ENCODE measurements around the gene FARS2. TPM values are rescaled to one million over a fixed set of nuclear protein-coding genes. Genes with fewer than 3 reads are reported as not detected.
A peak's percentile ranks its signal among the peaks of the same experiment; 100 is the strongest.

The FARS2 gene
- total RNA-seq, 2 donors from 2014 or later = 15.4 to 15.7 TPM

DNA sequence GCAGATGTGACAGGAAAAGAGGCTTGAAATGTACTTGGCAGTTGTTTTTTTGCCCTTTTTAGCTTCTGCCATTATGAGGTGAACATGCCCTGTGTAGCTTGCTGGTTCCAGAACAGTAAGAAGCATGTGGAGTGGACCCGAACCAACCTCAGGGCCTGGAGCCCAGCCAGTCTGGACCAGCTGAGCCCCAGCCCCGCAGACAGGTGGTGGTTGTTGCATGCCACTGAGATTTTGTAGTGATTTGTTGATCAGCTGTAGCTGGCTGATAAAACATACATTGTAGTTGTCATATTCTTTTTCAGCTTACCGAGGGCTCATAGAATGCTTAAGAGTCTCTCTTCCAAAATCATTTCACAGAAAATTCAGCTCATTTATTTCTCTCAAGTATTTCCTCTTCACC, 182.2 kb downstream of the FARS2 start:
- intact Hi-C loops (cut with DNase I, micrococcal nuclease) = no loop called here
- no peak for DNase-seq
- no peak for ATAC-seq

DNA sequence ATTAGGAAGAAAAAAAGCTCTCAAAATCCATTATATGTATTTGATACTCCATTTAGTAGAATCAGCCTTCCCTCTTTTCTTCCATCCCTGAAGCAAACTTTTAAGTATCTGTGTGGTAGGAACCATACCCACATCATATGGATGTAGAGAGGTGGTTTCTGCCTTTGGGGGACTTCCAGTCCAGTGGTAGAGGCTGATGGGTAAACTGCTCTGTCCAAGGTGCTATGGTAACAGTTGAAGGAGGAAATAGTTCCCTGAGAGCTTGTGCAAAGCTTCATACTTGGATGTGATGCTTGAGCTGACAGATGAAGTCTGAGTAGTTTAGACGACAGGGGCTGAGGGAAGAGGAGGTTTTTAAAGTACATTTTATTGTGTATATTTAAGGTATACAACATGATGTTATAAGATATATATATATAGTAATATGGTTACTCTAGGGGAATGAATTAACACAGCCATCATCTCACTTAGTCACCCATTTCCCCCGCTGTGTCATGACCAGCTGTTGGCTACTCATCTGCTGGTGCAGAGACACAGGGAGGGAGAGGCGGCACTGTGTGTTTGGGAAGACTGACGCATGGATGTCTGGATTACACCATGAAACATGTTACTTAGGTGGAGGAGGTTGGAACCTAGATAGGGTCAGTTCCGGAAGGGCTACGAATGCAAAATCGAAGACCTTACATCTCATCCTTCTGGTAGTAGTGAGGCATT, 185.2 kb downstream of the FARS2 start:
- no peak for ATAC-seq
- intact Hi-C loops (cut with DNase I, micrococcal nuclease) = no loop called here

DNA sequence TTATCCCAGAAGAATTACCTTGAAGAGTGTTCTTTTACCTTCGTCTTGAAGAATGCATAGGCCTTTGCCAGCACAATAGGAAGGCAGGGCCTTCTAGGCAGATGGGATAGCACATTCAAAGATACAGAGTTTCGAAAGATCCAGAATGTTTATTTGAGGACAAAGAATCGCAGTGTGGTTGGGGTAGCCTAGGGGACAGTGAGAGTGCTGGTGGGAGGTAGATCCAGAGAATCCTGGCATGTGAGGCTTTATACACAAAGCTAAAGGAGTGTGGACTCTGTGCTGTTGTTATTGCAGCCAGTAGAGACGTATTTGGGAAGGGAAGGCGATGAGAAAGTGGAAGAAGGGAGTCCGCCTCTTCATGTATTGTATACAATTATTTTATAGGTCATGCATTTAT, 186.6 kb downstream of the FARS2 start:
- DNase-seq = no peak
- intact Hi-C loops (cut with DNase I, micrococcal nuclease) = no loop called here
- no peak for ATAC-seq

More for the DNA sequence above, 185.2 kb downstream of the FARS2 start:
- DNase-seq = no peak

DNA sequence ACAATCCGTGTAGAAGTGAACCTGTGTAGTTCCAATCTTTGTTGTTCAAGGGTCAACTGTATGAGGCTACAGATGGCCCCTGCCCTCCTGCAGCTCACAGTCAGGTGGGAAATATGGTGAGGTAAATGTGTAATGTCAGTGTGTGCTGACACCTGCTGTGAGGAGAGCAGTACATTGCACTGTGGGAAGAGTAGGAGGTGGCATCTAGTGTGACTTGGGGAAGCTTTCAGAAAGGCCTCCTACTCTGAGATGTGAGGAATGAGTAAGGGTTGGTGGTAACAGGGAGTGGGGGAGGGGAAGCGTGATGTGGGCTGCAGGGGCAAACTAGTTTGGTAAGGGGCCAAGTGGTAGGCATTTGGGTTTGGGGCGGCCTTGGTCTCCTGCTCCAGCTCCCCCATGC, 188.8 kb downstream of the FARS2 start:
- intact Hi-C loops (cut with DNase I, micrococcal nuclease) = no loop called here
- DNase-seq (no peak), ATAC-seq (no peak)

DNA sequence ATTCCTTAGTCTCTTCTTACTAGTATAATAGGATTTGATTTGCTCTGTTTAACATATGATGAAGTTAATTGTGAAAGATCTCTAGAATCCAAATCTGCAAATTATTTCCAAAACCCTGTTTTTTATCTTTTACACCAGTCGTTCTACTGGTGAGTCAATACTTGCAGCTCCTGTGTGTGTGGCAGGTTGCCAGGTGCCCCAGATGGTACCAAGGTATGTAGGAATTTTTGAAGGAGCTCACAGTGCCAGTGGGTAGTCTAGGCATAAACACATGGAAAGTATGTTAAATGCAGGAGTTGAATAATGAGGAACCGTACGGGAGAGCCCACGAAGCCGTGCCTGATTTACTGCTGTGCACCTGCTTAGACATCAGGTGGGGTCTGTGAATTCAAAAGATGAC, 192.2 kb downstream of the FARS2 start:
- intact Hi-C loops (cut with DNase I, micrococcal nuclease) = no loop called here
- ATAC-seq (no peak), DNase-seq (no peak)

DNA sequence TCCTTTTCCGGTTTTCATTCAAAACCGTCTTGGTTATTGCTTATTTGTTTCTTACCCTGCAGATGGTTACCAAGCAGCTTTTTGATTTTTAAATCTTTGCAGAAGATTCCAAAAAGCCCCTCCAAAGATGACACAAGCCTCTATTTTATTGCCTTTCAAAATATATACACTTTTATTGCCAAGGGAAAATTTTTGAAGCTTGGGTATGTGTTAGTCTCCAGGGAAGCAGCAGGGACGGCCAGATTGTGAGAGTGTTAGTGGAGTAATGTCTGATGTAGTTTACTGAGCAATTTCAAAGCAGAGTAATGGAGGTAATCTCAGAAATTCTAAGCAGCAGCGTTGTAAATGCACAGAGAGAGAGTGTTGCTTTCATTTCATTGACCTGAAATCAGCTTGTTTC, 193.8 kb downstream of the FARS2 start:
- intact Hi-C loops (cut with DNase I, micrococcal nuclease) = no loop called here
- DNase-seq (no peak), ATAC-seq (no peak)

DNA sequence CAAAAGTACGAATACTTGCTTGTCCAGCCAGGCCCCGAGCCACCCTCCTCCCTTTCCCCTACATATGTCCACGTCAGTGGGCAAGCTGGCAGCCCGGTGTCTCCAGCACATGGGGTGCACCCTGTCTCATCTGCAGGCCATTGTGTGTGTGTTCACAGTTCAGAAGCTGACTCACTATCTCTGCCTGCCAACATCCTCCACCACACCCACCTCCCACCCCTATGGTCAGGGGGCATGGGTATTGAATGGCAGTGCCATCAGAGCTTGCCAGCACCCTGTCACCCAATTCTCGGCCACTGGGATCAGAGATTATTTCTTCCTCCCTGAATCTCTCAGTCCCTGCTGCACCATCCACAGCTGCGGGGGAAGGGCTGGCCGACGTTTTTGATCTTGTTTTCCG, 195.7 kb downstream of the FARS2 start:
- ATAC-seq (peak; percentile 49), DNase-seq (no peak)
- intact Hi-C loops (cut with DNase I, micrococcal nuclease) = no loop called here

DNA sequence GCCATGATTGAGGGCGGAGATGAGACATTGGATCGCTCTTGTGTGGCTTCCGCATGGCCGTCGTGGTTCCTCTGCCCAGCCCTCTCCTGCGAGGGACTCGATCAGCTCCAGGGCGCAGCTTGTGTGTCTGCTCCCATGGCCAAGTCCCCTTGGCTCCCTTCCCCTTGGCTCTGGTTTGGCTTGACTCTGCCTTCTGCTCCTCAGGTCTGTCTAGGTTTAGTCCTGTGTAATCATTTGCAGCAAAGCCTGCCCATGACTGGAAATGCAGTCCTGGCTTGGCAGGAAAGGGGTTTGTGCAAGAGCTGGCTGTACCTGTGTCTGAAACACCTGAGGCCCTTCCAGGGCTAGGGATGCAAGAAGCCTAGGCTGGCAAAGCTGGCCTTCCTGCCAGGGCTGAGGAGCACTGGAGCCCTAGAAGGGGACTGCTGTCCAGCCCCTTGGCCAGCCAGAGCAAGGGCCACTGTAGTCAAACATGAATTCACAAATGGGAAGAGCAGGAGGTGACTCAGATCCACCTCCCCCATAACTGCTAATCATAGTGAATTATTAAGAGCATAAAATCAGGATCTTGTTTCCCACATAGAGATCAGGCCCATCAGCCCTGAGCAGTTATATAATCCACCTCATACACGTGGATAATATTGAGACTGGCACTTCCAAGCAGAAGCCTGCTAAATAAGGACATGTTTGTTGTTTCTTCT, 196.8 kb downstream of the FARS2 start:
- peak; percentile 33 for DNase-seq
- intact Hi-C loops (cut with DNase I, micrococcal nuclease) = no loop called here
- ATAC-seq = peak; percentile 93

DNA sequence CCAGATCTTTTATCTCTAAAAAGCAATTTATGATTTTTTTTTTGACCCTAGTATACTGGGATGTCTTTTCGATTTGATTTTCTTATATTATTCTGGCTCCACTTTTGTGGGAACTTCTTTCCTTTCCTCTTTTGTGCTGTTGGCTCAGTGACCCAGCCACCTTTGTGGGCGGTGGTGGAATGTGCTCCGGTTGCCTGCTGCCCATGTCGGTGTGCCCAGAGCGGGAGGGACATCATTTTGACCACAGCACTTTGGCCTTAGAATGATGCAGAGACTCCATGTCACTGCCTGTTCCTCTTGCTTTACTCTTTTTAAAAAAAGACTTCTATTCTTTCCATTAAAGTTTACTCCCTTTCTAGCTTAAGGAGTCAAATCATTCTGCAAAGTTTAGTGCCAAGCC, 198.0 kb downstream of the FARS2 start:
- intact Hi-C loops (cut with DNase I, micrococcal nuclease) = no loop called here
- ATAC-seq (no peak), DNase-seq (no peak)

DNA sequence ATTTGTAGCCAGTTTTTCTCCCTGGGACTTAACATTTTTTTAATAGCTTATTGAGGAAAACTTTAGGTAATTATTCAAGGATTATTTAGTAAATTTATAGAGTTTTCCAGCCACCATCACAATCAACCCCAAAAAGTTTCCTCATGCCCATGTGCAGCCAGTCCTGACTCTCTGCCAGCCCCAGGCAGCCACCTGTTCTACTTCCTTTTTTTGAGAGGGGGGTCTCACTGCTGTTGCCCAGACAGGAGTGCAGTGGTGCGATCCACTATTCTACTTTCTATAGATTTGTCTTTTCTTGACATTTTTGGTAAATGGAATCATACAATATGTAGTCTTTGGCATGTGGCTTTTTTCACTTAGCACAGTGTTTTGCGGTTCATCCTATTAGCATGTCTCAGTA, 200.1 kb downstream of the FARS2 start:
- intact Hi-C loops (cut with DNase I, micrococcal nuclease) = no loop called here
- DNase-seq (no peak), ATAC-seq (no peak)

DNA sequence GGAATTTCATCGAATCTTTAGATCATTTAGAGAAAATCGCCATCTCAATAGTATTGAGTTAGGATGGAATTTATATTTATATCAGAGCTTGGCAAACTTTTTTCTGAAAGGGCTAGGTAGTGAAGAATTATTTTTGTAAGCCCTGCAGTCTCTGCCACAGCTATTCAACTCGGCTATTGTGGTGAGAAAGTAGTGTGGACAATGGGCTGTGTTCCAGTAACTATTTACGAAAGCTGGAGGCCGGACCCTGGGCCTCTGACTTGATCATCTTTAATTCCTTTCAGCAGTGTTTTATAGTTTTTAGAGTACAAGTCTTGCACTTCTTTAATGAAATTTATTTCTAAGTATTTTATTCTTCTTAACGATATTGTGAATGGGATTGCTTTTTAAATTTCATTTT, 201.5 kb downstream of the FARS2 start:
- ATAC-seq = no peak
- intact Hi-C loops (cut with DNase I, micrococcal nuclease) = no loop called here
- DNase-seq = no peak

DNA sequence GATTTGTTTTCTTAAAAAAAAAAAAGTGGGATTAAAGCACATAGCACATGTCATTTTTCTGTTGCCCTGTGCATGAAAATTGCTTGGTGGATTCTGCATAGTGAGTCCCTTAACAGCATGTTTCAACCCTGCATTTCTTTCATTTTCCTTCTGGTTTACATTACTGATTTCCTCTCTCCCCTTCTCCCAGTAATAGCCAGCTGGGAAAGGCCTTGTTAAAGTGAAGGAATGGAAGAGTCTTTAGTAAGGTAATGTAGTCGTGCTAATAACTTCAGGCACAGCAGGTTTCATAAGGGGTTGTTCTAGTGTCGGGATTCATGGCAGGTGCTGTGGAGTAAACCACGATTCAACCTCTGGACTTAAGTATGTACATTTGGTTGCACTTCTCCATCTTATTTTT, 202.4 kb downstream of the FARS2 start:
- intact Hi-C loops (cut with DNase I, micrococcal nuclease) = no loop called here
- DNase-seq (no peak), ATAC-seq (no peak)

DNA sequence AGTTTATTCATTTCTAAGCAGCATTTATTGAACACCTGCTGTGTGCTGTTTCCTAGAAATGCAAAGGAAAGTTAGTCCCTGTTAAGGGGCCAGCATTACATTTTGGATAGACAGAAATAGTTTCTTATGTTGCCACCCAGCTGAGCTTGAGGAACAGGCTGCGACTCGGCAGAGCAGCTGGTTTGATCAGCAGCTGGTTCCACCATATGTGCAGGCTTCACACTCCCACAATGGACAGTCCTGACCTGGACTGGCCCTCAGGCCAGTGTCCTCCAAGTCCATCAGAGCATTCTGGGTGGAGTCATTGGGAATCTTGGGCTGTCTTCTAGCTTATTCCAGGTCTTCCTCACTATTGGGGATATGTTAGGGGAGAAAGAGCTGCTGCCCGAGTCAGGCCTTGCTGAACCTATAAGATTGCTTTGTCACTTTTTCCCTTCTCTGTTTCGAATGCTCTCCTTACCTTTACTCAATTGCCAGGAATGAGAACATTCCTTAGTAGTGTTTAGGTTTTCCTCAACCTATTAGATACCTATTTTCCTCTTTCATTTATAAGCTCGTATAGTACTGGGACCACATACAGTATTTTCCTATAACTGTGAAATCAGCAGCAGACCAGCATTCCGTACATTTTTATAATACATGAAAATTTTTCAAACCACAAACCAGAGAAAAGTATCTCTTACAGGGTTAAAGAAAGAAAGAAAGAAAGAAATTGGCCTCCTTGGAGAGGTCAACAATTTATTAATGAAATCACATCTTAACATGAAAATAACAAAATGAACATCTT, 203.0 kb downstream of the FARS2 start:
- intact Hi-C loops (cut with DNase I, micrococcal nuclease) = no loop called here
- DNase-seq = no peak
- ATAC-seq = no peak

DNA sequence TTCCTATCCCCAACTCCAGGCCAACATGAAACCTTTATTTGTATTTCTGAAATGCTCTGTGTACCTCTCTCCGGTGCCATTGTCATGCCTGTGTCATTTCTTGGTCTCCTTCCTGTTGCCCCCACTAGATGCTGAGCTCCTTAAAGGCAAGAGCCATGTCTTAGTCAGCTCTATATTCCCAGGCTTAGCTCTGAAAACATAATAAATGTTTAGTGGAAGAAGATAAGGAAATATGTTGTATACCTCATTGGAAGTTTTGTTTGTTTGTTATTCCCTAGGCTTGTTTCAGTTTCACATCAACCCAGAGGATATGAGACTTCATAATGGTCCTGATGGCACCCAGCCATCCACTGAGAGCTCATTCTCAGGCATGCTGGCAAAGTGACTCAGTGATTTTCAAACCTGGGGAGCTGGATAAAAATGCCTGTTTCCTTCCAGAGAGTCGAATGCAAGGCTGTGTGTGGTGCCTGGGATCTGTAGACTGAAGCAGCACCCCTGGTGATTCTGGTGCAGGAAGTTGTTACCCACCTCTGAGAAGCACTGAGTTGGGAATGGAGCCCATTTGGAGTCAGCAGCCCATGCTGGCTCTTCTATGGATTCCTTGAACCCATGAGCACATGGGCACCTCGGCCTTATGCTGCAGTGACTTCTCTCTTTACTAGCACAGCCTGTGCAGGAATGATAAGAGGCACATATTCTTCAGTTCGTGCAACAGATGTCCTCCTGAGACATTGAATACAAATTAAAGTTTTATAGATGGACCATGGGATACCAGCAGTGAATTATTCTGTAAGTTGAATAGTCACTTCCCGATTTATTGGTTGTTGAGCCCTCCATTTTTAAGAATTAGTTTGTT, 205.2 kb downstream of the FARS2 start:
- DNase-seq = no peak
- intact Hi-C loops (cut with DNase I, micrococcal nuclease) = no loop called here
- peak; percentile 28 for ATAC-seq

DNA sequence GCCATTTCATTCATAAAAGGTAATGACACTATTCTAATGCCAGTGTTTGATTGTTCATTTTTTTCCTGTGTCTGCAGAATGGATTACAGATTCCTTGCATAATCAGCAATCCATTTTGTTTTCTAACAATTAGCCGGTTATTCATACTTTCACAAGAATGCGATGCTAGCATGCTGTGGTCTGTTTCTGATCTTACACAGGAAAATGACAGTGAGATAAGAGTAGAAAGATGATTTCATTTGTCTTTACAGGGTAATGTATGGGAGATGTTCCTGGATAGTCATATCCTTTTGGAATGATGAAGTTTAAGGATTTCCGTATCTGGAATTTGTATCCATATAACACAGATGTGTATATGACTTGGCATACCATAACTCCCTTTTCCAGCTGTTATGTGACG, 207.3 kb downstream of the FARS2 start:
- DNase-seq (no peak), ATAC-seq (no peak)
- intact Hi-C loops (cut with DNase I, micrococcal nuclease) = no loop called here

DNA sequence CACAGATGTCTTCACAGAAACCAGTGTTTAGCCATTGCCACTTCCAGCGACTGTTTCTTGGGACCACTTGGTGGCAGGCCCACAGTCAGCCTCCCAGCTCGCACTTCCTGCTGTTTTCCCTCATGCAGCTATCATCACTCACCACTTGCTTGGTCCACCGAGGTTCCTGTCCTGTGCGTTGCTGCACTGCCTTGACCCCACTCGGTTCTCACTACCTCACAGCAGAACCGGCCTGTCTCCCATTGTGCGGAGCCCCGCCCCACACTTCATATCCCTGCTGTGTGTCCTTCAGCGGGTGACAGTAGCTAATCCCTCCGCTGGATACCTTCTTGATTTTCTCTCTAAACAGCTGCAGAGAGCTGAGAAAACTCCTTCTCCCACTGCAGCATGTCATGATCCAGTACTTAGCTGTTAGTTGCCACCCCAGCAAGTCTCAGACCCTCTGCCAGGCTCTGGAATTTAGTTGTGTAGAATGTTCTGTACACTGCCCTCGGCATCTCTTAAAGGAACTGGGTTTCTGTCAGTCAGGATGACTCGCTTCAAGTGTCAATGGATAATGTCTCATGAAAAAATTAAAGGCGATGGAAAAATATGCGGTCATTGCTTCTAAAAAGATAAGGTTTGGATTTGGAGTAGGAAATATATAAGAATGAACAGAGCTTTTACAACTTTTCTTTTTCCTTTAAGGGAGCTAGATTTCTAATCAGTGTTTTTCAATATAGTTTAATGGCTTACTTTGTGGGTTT, 208.0 kb downstream of the FARS2 start:
- DNase-seq = no peak
- no peak for ATAC-seq
- intact Hi-C loops (cut with DNase I, micrococcal nuclease) = no loop called here

DNA sequence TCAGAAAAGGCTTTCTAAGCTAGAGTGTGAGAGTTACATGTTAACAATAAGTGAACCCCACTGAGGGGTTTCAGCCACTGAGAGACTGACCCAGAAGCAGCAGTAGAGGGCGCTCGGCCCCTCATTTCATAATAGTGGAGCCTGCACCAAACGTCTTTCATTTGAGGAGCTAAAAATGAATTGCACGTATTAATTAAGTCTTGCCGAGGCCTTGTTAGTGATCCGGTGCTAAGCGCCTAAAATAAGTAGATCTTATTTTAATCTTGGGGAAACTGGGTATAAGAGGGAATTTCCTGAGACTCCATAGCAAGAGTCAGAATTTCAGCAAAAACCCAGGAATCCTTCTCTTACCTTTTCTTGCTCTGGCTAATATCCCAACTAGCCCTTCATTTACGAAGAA, 209.7 kb downstream of the FARS2 start:
- DNase-seq (peak in 1 of 2 donors; percentile 71), ATAC-seq (peak; percentile 79)
- intact Hi-C loops (cut with DNase I, micrococcal nuclease) = no loop called here

DNA sequence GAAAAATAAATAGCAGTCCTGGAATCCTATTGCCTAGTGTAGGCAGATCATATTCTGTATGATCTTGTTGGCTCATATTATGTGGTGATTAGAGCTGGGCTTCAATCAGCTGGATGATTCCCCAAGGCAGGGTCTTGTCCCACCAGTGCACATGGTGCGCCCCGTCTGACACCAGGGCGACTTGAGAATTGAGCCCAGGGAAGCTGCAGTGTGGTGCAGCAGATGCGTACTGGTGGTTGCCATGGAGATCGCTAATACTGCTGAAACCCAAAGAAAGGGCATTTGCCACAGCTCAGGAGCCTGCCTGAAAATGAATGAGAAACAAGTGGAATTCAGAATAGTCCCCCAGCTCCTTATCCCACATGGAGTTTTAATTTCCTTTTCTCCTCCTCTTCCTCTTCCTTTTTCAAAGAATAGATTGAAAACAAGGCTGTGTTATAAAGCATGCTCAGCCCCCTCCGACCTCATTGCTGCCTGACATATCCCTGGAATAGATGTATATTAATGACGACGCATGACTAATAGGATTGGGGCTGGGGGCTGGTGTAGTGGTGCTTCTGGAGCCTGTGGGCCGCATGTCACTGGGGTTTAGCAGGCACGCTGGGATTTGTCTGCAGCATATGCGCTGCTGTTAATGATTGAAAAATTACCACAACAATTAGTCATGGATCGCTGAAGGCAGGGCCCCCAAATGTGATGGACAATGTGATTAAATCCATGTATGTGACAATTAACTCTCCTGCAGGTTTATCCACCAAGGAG, 210.5 kb downstream of the FARS2 start:
- intact Hi-C loops (cut with DNase I, micrococcal nuclease) = no loop called here
- ATAC-seq (no peak), DNase-seq (no peak)
